Ramos (cell line): Measurements from ENCODE around the gene MMP10.
"Not testable (repeated sequence)": the region's sequence is repeated elsewhere in the genome, so short reads cannot be mapped to it uniquely, and the experiment has no call there.

Experiments used
- in situ Hi-C: fragments of 300-500 bp; cut with MboI; formaldehyde crosslinking; loops from one replicate; pipeline ENCODE4 v1.14.3; 2022; ENCODE audit warnings: low sequenced_read_pairs; ENCODE audit not compliant: unreplicated experiment

Gene MMP10

DNA sequence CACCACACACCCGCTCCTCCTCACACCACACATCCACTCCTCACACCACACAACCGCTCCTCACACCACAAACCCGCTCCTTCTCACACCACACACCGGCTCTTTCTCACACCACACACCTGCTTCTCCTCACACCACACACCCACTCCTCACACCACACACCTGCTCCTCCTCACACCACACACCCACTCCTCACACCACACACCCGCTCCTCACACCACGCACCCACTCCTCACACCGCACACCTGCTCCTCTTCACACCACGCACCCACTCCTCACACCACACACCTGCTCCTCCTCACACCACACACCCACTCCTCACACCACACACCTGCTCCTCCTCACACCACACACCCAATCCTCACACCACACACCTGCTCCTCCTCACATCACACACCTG lies 49.5 kb downstream of the MMP10 start:
- in situ Hi-C loops = not testable (repeated sequence)

- in situ Hi-C loops = no loop called here
Observed at GRCh38 chr11:102729849-102730815, 50.3 kb downstream of the MMP10 start.

DNA sequence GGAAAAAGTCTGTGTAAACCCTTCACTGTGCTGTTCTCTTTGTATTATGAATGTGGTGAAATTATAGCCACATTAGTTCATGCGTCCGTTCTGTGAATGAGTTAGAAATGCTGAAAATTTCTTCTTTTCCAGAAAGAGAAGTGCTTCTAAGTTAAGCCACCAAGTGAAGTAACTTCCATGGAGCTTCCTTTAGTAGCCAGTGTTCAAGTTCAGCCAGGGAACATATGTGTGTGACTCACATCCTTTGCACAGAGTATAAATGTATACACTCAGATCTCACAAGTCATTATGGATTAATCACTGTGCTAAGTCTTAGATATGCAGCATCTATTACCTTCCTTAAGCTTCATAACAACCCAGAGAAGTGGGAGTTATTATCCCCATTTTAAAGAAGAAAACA lies 52.5 kb downstream of the MMP10 start:
- in situ Hi-C loops = no loop called here

GRCh38 chr11:102724904-102725500 lies 55.4 kb downstream of the MMP10 start, which contains the start of gene MMP8:
MMP8 (minus strand) TSS chr11:102724954; CDS start chr11:102724855, 99 bp downstream.
- in situ Hi-C loops = no loop called here

DNA sequence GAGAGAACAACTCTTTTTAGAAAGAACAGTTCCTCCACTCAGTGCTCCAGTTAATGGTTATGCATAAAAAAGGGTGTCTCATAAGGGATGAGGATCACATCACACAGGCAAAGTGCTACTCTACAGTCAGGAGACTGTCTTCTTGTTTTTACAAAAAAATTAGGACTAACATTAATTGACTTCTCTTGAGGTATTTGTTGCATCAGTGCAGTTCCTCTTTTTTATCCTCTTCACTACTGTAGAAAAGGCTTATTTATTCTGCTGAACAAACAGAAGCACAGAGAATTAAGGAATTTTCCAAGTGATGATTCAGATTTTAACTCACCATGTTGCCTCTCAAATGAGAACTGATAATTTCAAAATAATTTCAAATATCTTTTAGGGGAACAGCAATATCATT lies 57.6 kb downstream of the MMP10 start:
- in situ Hi-C loops = no loop called here
